ENCODE results near the gene GPR35. TPM values are rescaled to one million over a fixed set of nuclear protein-coding genes. Genes with fewer than 3 reads are reported as not detected.

The GPR35 gene
- total and polyA plus RNA-seq, 11 donors: 0.48 to 2.7 (median 0.93) TPM; not detected in 1

DNA sequence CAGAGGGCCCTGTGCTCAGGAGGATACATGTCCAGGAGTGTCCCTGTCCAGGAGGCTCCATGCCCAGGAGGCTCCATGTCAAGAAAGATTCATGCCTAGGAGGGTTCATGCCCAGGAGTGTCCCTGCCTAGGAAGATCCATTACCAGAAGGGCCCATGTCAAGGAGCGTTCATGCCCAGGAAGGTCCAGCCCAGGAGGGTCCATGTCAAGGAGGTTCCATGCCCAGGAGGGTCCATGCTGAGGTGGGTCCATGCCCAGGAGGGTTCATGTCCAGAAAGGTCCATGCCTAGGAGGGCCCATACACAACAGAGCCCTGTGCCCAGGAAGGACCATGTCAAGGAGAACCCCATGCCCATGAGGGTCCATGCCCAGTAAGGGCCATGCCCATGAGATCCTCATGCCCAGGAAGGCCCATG lies 7.0 kb downstream of the GPR35 start:
- peak in 1 of 5 donors; percentile 13 for DNase-seq

DNA sequence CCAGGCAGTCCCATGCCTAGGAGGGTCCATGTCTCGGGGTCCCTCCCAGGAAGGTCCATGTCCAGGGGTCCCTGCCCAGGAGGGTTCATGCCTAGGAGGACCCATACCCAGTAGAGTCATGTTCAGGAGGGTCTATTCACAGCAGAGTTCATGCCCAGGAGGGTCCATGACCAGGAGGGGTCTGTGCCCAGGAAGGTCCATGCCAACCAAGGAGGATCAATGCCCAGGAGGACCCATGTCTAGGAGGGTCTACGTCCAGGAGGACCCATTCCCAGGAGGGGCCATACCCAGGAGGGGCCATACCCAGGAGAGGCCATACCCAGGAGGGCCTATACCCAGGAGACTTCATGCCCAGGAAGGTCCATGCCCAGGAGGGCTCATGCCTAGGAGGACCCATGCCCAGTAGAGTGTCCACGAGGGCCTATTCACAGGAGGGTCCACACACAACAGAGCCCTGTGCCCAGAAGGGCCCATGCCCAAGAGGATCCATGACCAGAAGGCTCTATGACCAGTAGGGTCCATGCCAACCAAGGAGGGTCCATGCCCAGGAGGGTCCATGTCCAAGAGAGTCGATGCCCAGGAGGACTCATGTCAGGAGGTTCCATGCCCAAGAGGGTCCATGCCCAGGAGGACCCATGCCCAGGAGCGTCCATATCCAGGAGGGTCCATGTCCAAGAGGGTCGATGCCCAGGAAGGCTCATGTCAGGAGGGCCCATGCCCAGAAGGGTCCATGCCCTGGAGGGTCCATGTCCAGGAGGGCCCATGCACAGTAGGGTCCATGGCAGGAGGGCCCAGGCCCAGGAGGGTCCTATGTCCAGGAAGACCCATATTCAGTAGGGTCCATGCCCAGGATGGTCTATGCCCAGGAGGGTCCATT lies 10.1 kb downstream of the GPR35 start:
- Histone ChIP-seq H3K27me3 (no peaks in the 10 kb centered on the region), H3K36me3 (no peaks in the 10 kb centered on the region), H3K9me3 (peaks cover 0 to 9% (median 0%) of the 10 kb centered on the region in 12 donors), H3K27ac (no peak overlapping the region), H3K4me1 (no peaks in the 10 kb centered on the region), H3K4me3 (no peak overlapping the region)
- peak in 1 of 4 donors; percentile 19 for ATAC-seq
- 75 to 84% (median 76%) methylated on average over 4 to 6 of the region's 6 CpGs for WGBS, 4 donors
- DNase-seq: peak in 2 of 5 donors; percentile 16 to 48
- intact Hi-C loops (cut with DNase I): no loop called here
- TF ChIP-seq, protein P1, sequence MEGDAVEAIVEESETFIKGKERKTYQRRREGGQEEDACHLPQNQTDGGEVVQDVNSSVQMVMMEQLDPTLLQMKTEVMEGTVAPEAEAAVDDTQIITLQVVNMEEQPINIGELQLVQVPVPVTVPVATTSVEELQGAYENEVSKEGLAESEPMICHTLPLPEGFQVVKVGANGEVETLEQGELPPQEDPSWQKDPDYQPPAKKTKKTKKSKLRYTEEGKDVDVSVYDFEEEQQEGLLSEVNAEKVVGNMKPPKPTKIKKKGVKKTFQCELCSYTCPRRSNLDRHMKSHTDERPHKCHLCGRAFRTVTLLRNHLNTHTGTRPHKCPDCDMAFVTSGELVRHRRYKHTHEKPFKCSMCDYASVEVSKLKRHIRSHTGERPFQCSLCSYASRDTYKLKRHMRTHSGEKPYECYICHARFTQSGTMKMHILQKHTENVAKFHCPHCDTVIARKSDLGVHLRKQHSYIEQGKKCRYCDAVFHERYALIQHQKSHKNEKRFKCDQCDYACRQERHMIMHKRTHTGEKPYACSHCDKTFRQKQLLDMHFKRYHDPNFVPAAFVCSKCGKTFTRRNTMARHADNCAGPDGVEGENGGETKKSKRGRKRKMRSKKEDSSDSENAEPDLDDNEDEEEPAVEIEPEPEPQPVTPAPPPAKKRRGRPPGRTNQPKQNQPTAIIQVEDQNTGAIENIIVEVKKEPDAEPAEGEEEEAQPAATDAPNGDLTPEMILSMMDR (IDR thresholded peaks at IDR 0.05): no peak
- no peak for TF ChIP-seq POLR2A (IDR thresholded peaks at IDR 0.05)

More for the DNA sequence above, 7.0 kb downstream of the GPR35 start:
- intact Hi-C loops (cut with DNase I): no loop called here
- Histone ChIP-seq H3K4me3 (no peak overlapping the region), H3K9me3 (peaks cover 0 to 9% (median 0%) of the 10 kb centered on the region in 12 donors), H3K36me3 (no peaks in the 10 kb centered on the region), H3K4me1 (peaks cover 0 to 1% (median 0%) of the 10 kb centered on the region in 12 donors), H3K27ac (no peak overlapping the region), H3K27me3 (no peaks in the 10 kb centered on the region)
- no peak for TF ChIP-seq POLR2A (IDR thresholded peaks at IDR 0.05)
- TF ChIP-seq, protein P1 (IDR thresholded peaks at IDR 0.05): no peak
- no peak for ATAC-seq
- whole genome bisulfite sequencing, 4 donors: 96 to 100% (median 100%) methylated on average over 1 of the region's 1 CpG; no CpG with 5 or more reads in 1 of the 4 donors

DNA sequence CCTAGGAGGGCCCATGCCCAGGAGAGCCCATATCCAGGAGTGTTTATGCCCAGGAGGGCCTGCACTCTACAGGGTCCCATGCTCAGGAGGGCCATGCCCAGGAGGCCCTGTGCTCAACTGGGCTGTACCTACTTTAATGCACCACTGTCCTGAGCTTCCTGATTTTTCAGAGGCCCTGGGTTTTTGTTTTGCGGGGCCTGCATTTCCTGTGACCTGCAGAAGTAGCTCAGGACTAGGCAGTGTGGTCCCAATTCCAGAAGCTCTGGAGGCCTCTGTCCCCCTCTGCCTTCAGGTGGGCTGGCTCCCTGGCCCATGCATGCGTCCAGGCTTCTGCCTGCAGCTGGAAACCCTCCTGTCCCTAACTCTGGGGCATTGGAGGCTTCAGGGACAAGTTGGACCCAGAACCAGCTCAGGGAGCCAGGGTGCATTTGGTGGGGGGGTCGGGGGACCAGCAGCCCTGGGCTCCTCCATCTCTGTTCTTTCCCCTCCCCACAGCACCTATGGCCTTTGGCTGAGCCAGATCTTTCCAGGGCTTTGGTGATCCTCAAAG lies 10.8 kb downstream of the GPR35 start:
- WGBS, 4 donors: 61 to 92% (median 70%) methylated on average over 2 to 3 of the region's 3 CpGs
- no peaks in the 10 kb centered on the region for H3K27me3 ChIP-seq
- ATAC-seq (no peak), DNase-seq (no peak)
- no peaks in the 10 kb centered on the region for H3K4me1 ChIP-seq
- intact Hi-C loops (cut with DNase I): no loop called here
- no peak overlapping the region for H3K27ac ChIP-seq
- H3K36me3 ChIP-seq: no peaks in the 10 kb centered on the region
- no peak overlapping the region for H3K4me3 ChIP-seq
- no peak for TF ChIP-seq POLR2A (IDR thresholded peaks at IDR 0.05)
- H3K9me3 ChIP-seq: peaks cover 0 to 9% (median 0%) of the 10 kb centered on the region in 12 donors

DNA sequence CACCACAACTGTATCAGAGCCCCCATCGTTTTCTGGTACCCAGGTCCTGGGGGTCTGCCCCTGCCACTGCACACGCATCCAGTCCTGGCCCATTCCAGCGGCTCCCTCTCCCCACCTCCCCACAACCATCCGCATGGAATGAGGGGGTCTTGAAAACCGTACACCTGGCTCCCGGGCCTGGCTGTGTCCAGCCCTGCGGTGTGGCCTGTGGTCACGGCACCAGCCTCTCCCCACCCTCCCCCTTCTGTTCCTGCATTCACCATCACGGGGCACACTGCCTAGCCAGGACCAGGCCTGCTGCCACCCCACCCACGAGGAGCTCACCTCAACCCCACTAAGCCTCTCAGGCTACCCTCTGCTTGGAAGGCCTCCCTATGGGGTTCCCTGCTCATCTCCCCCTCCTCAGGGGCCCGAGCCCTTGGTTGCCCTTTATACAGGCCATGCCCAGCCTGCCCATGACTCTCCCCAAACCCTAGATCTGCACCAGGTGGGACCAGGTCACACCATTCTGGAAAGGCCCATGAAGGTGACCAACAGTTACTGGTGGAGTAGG lies 11.4 kb downstream of the GPR35 start:
- Histone ChIP-seq H3K27ac (no peak overlapping the region), H3K9me3 (peaks cover 0 to 9% (median 0%) of the 10 kb centered on the region in 12 donors), H3K4me3 (no peak overlapping the region), H3K36me3 (no peaks in the 10 kb centered on the region), H3K4me1 (no peaks in the 10 kb centered on the region), H3K27me3 (no peaks in the 10 kb centered on the region)
- intact Hi-C loops (cut with DNase I): no loop called here
- WGBS, 4 donors: 77 to 82% (median 79%) methylated on average over 8 to 11 of the region's 11 CpGs
- TF ChIP-seq POLR2A (IDR thresholded peaks at IDR 0.05): no peak
- TF ChIP-seq, protein P1 (IDR thresholded peaks at IDR 0.05): no peak
- ATAC-seq (no peak), DNase-seq (peak in 2 of 5 donors; percentile 11 to 48)

Measured in heart left ventricle (tissue), 16 donors.